SK-N-SH (cell line): ENCODE measurements around the gene STRBP. TPM values are rescaled to one million over a fixed set of nuclear protein-coding genes. Genes with fewer than 3 reads are reported as not detected.

Experiments used
- CTCF ChIA-PET: fragments of 300-600, 350-600 bp; formaldehyde crosslinking; extraction: SDS; loops from one replicate; lab custom pipeline; 2021; lab: Yijun Ruan, JAX
- POLR2A ChIA-PET: fragments of 350-600 bp; sonication (Branson Sonifier 250); formaldehyde crosslinking; extraction: SDS; loops from one replicate; lab custom pipeline; 2020; ENCODE audit warnings: antibody characterized with exemption, inconsistent platforms; lab: Yijun Ruan, JAX
- DNase-seq: peaks from one replicate; pipeline ENCODE4 v3.0.0; 2012
- H2AFZ ChIP-seq: fragments of 200-600 bp; sonication (generic); 2 replicates; pipeline ENCODE4 v1.8.1; 2016; ENCODE audit warnings: antibody characterized with exemption, mild to moderate bottlenecking, low read depth
- H3F3A ChIP-seq: fragments of 200-600 bp; sonication (generic); replicated peaks from 2 replicates; pipeline ENCODE3; 2016; ENCODE audit warnings: antibody characterized with exemption, mild to moderate bottlenecking; ENCODE audit not compliant: insufficient read depth
- H3K27ac ChIP-seq, 2 experiments: fragments of 200-500 bp in 1 of 2; fragments of 200-600 bp in 1 of 2; sonication (Bioruptor generic) in 1 of 2; sonication (generic), shearing (Covaris generic) in 1 of 2; 2 replicates each; pipeline versions ENCODE4 v1.5.1 to v1.6.1; 2014 to 2016; ENCODE audit warnings: low read depth in 2 of 2, inconsistent platforms in 1 of 2, low read length in 1 of 2, mild to moderate bottlenecking in 1 of 2, mixed read lengths in 1 of 2
- H3K27me3 ChIP-seq: fragments of 200-600 bp; sonication (generic), shearing (Covaris generic); 2 replicates; pipeline ENCODE4 v1.6.1; 2016; ENCODE audit warnings: mixed run types; ENCODE audit not compliant: insufficient read depth
- H3K36me3 ChIP-seq, 2 experiments: fragments of 200-500 bp in 1 of 2; fragments of 200-600 bp in 1 of 2; sonication (Bioruptor generic) in 1 of 2; sonication (generic) in 1 of 2; replicated peaks in 1 of 2; 2 replicates each; pipeline versions ENCODE3 to v1.5.1; 2014 to 2016; ENCODE audit warnings: low read length in 1 of 2, mild to moderate bottlenecking in 1 of 2; ENCODE audit not compliant: insufficient read depth in 2 of 2, control insufficient read depth in 1 of 2
- H3K4me1 ChIP-seq, 2 experiments: fragments of 200-500 bp in 1 of 2; fragments of 200-600 bp in 1 of 2; sonication (Bioruptor generic) in 1 of 2; sonication (generic), shearing (Covaris generic) in 1 of 2; 2 replicates each; pipeline versions ENCODE4 v1.5.1 to v1.6.1; 2014 to 2016; ENCODE audit warnings: low read depth in 1 of 2, low read length in 1 of 2, mixed run types in 1 of 2; ENCODE audit not compliant: insufficient read depth in 2 of 2, control insufficient read depth in 1 of 2
- H3K4me2 ChIP-seq: fragments of 200-600 bp; sonication (generic), shearing (Covaris generic); 2 replicates; pipeline ENCODE4 v1.6.1; 2017; ENCODE audit warnings: mixed run types
- H3K4me3 ChIP-seq, 2 experiments: fragments of 200-500 bp in 1 of 2; fragments of 200-600 bp in 1 of 2; sonication (Bioruptor generic) in 1 of 2; sonication (generic), shearing (Covaris generic) in 1 of 2; 2 replicates each; pipeline versions ENCODE4 v1.5.1 to v1.8.1; 2014 to 2016; ENCODE audit warnings: low read depth in 2 of 2, inconsistent platforms in 1 of 2, low read length in 1 of 2, mild to moderate bottlenecking in 1 of 2, mixed read lengths in 1 of 2, moderate library complexity in 1 of 2
- H3K79me2 ChIP-seq: fragments of 200-600 bp; sonication (generic); 2 replicates; pipeline ENCODE4 v1.8.1; 2017; ENCODE audit warnings: mild to moderate bottlenecking; ENCODE audit not compliant: insufficient read depth
- H3K9ac ChIP-seq: fragments of 200-600 bp; sonication (generic); 2 replicates; pipeline ENCODE4 v1.6.1; 2017; ENCODE audit warnings: mixed run types
- H3K9me2 ChIP-seq: fragments of 200-600 bp; sonication (generic); 2 replicates; pipeline ENCODE4 v1.6.1; 2017; ENCODE audit warnings: mixed run types
- H3K9me3 ChIP-seq: fragments of 200-600 bp; sonication (generic); 2 replicates; pipeline ENCODE4 v1.6.1; 2017; ENCODE audit warnings: mixed run types, mild to moderate bottlenecking, moderate library complexity
- H4K20me1 ChIP-seq: fragments of 200-600 bp; sonication (generic); 2 replicates; pipeline ENCODE4 v1.6.1; 2017; ENCODE audit warnings: mild to moderate bottlenecking, mixed run types; ENCODE audit not compliant: insufficient read depth
- CTCF ChIP-seq: fragments of 200-600 bp; sonication (generic); IDR thresholded peaks from 2 replicates; pipeline ENCODE4 v1.6.1; 2017; ENCODE audit warnings: antibody characterized with exemption, mild to moderate bottlenecking, moderate library complexity
- ELF1 ChIP-seq: IDR thresholded peaks from 2 replicates; pipeline ENCODE4 v1.4.0; 2012
- FOXM1 ChIP-seq: IDR thresholded peaks from 2 replicates; pipeline ENCODE4 v1.4.0; 2012; ENCODE audit warnings: low read depth, mild to moderate bottlenecking
- GABPA ChIP-seq: IDR thresholded peaks from 2 replicates; pipeline ENCODE4 v1.4.0; 2012; ENCODE audit warnings: low read depth, mild to moderate bottlenecking
- JUND ChIP-seq: IDR thresholded peaks from 2 replicates; pipeline ENCODE4 v1.4.0; 2012
- MAX ChIP-seq: IDR thresholded peaks from 2 replicates; pipeline ENCODE4 v1.4.0; 2012; ENCODE audit warnings: low read depth
- MXI1 ChIP-seq: IDR thresholded peaks from 2 replicates; pipeline ENCODE4 v1.6.1; 2012; ENCODE audit warnings: mild to moderate bottlenecking, low read depth, low read length, improper control_type of control experiment
- NFIC ChIP-seq: IDR thresholded peaks from 2 replicates; pipeline ENCODE4 v1.4.0; 2012; ENCODE audit warnings: borderline replicate concordance
- NRF1 ChIP-seq: IDR thresholded peaks from 2 replicates; pipeline ENCODE4 v1.6.1; 2012; ENCODE audit warnings: low read depth, mild to moderate bottlenecking, low read length
- PBX3 ChIP-seq: IDR thresholded peaks from 2 replicates; pipeline ENCODE4; 2012
- REST ChIP-seq: IDR thresholded peaks from 2 replicates; pipeline ENCODE4 v1.6.1; 2012; ENCODE audit warnings: mild to moderate bottlenecking, low read depth, low read length, moderate library complexity
- TAF1 ChIP-seq: IDR thresholded peaks from 2 replicates; pipeline ENCODE4 v1.6.1; 2012; ENCODE audit warnings: low read depth, mild to moderate bottlenecking, low read length, moderate library complexity, borderline replicate concordance
- YY1 ChIP-seq: IDR thresholded peaks from 2 replicates; pipeline ENCODE4 v1.4.0; 2012; ENCODE audit warnings: low read depth, mild to moderate bottlenecking
- ZBTB33 ChIP-seq: IDR thresholded peaks from 2 replicates; pipeline ENCODE4 v1.4.0; 2012; ENCODE audit warnings: low read depth, borderline replicate concordance
- WGBS: methylation state at CpG from one replicate; pipeline ENCODE4 v1.1.6; 2017; ENCODE audit warnings: low lambda C conversion rate; 5-methylcytosine and 5-hydroxymethylcytosine counted together
- polyA plus RNA-seq, 3 experiments: library from polyadenylated mRNA; depleted of rRNA; stranded (reverse); fragments of >200 nt; gene quantifications; 2 replicates each; pipeline ENCODE4 v1.2.3, GENCODE V29; 2012

The STRBP gene
- polyA plus RNA-seq, 1 of the 3 experiments (the other 2 are of a cell fraction), result 5.9 TPM

- Histone ChIP-seq H2AFZ (no peak overlapping the region), H3K9me2 (no peaks in the 10 kb centered on the region), H3K4me1 (no peaks in the 10 kb centered on the region), H3K36me3 (no peaks in the 10 kb centered on the region), H4K20me1 (no peaks in the 10 kb centered on the region), H3K9me3 (no peaks in the 10 kb centered on the region), H3F3A (no peaks in the 10 kb centered on the region), H3K4me2 (no peak overlapping the region), H3K79me2 (no peaks in the 10 kb centered on the region), H3K27ac (no peak overlapping the region), H3K27me3 (no peaks in the 10 kb centered on the region), H3K4me3 (no peak overlapping the region), H3K9ac (no peak overlapping the region)
- ChIA-PET POLR2A (no interaction called here), CTCF (no interaction called here)
- WGBS, result 87% methylated on average over 2 of the region's 2 CpGs
- TF ChIP-seq ZBTB33, result no peak
- TF ChIP-seq CTCF, result no peak
- no peak for TF ChIP-seq MXI1
- no peak for TF ChIP-seq YY1
- no peak for TF ChIP-seq PBX3
- TF ChIP-seq MAX, result no peak
- DNase-seq, result no peak
Observed at GRCh38 chr9:123162791-123163345, 105.5 kb downstream of the STRBP start.

GRCh38 chr9:123162360-123162759 is 106.0 kb downstream of the STRBP start:
- Histone ChIP-seq H3K4me3 (no peak overlapping the region), H3K9me2 (no peaks in the 10 kb centered on the region), H2AFZ (no peak overlapping the region), H3F3A (no peaks in the 10 kb centered on the region), H3K79me2 (no peaks in the 10 kb centered on the region), H4K20me1 (no peaks in the 10 kb centered on the region), H3K9me3 (no peaks in the 10 kb centered on the region), H3K36me3 (no peaks in the 10 kb centered on the region), H3K9ac (no peak overlapping the region), H3K4me1 (no peaks in the 10 kb centered on the region), H3K27ac (no peak overlapping the region), H3K27me3 (no peaks in the 10 kb centered on the region), H3K4me2 (no peak overlapping the region)
- CTCF ChIA-PET, result no interaction called here
- no peak for DNase-seq
- POLR2A ChIA-PET, result no interaction called here
- WGBS, result 90% methylated on average over 1 of the region's 1 CpG
- no peak for TF ChIP-seq ZBTB33
- TF ChIP-seq NFIC, result no peak
- TF ChIP-seq ELF1, result no peak
- TF ChIP-seq TAF1, result no peak
- no peak for TF ChIP-seq NRF1
- no peak for TF ChIP-seq JUND
- TF ChIP-seq FOXM1, result no peak
- TF ChIP-seq REST, result no peak
- no peak for TF ChIP-seq GABPA
- no peak for TF ChIP-seq CTCF
- no peak for TF ChIP-seq YY1
